ENCODE data around the gene ARHGEF19. TPM values are rescaled to one million over a fixed set of nuclear protein-coding genes. Genes with fewer than 3 reads are reported as not detected.

The ARHGEF19 gene
- total and polyA plus RNA-seq, 10 of the 15 experiments (the other 5 are each of a cell fraction or from before 2014, with no cell fraction given) = 0.15 to 2.9 (median 0.67) TPM; not detected in 1

GRCh38 chr1:16253332-16253922 is 41.0 kb upstream of the ARHGEF19 start (continued):
- no peak for TF ChIP-seq CEBPZ (IDR thresholded peaks at IDR 0.05; ENCODE audit: low read depth, low read length)
- no peak for TF ChIP-seq JUNB (IDR thresholded peaks at IDR 0.05)
- no peak for TF ChIP-seq POU2F2 (IDR thresholded peaks at IDR 0.05; ENCODE audit: borderline replicate concordance, low read depth, low read length)
- TF ChIP-seq E2F4 (IDR thresholded peaks at IDR 0.05; ENCODE audit: low read depth, low read length) = no peak
- no peak for TF ChIP-seq IKZF2 (IDR thresholded peaks at IDR 0.05)

- RAD21 ChIA-PET (ENCODE audit: unreplicated experiment) = no interaction called here
- no peaks in the 10 kb centered on the region for H4K20me1 ChIP-seq (ENCODE audit: control insufficient read depth, insufficient read depth)
- H3K4me3 ChIP-seq = no peak overlapping the region
- in situ Hi-C loops (cut with MboI) (no loop called here), intact Hi-C loops (cut with micrococcal nuclease; ENCODE audit: unreplicated experiment) (no loop called here)
- H3K9me3 ChIP-seq (replicated peaks; ENCODE audit: control insufficient read depth, insufficient read depth, low read length) = no peaks in the 10 kb centered on the region
- ATAC-seq (no peak), FAIRE-seq (no peak), DNase-seq (ENCODE audit: low read depth, low spot score) (no peak)
- H3K27me3 ChIP-seq (replicated peaks in 1 of 2; ENCODE audit: control insufficient read depth in 2 of 2, insufficient read depth in 2 of 2, low read length in 1 of 2) = no peaks in the 10 kb centered on the region
- H3K27ac ChIP-seq (ENCODE audit: control insufficient read depth, insufficient read depth) = no peak overlapping the region
- peaks cover 22% of the 10 kb centered on the region for H3K4me1 ChIP-seq (ENCODE audit: control insufficient read depth, insufficient read depth, low read length)
- H3K4me2 ChIP-seq (ENCODE audit: control insufficient read depth, insufficient read depth) = no peak overlapping the region
- H3K9ac ChIP-seq (ENCODE audit: control insufficient read depth, insufficient read depth, low read length) = no peak overlapping the region
- WGBS (ENCODE audit: insufficient coverage, insufficient replicate concordance, low lambda C conversion rate, missing lambda C conversion rate) = 100% methylated on average over 2 of the region's 2 CpGs
- CTCF ChIA-PET = interaction anchor here (0.7 to 0.9 kb wide), 2 partner anchors 9 to 24 kb away, joined by 3 read pairs; no protein-coding TSS in a partner anchor
- no TSS peak for BruUV-seq (replicated peaks)
- POLR2A ChIA-PET = interaction anchor here (1.2 kb wide), 1 partner anchor 12 kb away, joined by 3 read pairs; no protein-coding TSS in a partner anchor
- H3K79me2 ChIP-seq (ENCODE audit: control insufficient read depth, insufficient read depth, low read length) = no peaks in the 10 kb centered on the region
- peaks cover 13 to 29% of the 10 kb centered on the region in 2 experiments; a peak in 3 of 4 replicates for H3K36me3 ChIP-seq (ENCODE audit: control insufficient read depth in 2 of 2, insufficient read depth in 2 of 2, low read length in 1 of 2)
- SMC1A ChIA-PET (ENCODE audit: uncharacterized antibody, unreplicated experiment) = no interaction called here
- no peak overlapping the region for H2AFZ ChIP-seq (ENCODE audit: control insufficient read depth, low read depth, low read length)
- no peak for TF ChIP-seq WRNIP1 (IDR thresholded peaks at IDR 0.05; ENCODE audit: borderline replicate concordance, low read depth, low read length)
- no peak for TF ChIP-seq PKNOX1 (IDR thresholded peaks at IDR 0.05)
- TF ChIP-seq CBFB (IDR thresholded peaks at IDR 0.05; ENCODE audit: low read depth) = no peak
- no peak for TF ChIP-seq NR2F1 (conservative IDR thresholded peaks at IDR 0.05)
- no peak for TF ChIP-seq SKIL (IDR thresholded peaks at IDR 0.05; ENCODE audit: low read depth, poor library complexity, severe bottlenecking)
- no peak for TF ChIP-seq ZBTB33 (IDR thresholded peaks at IDR 0.05)
- no peak for TF ChIP-seq SPI1 (IDR thresholded peaks at IDR 0.05; ENCODE audit: borderline replicate concordance, insufficient read depth, low read depth, low read length)
Observed at GRCh38 chr1:16252912-16253311, 40.5 kb upstream of the ARHGEF19 start.

Data from GM12878 (cell line).